Keratinocyte (primary cell): ENCODE measurements around the gene SRY. TPM values are rescaled to one million over a fixed set of nuclear protein-coding genes. Genes with fewer than 3 reads are reported as not detected.

Source experiments
- DNase-seq: peaks from one replicate; pipeline ENCODE4 v3.0.0-alpha.2; 2011; ENCODE audit warnings: low read depth, missing footprints, low spot score
- FAIRE-seq: peaks from 2 replicates; lab custom pipeline; 2011; peaks lifted over from hg19 to GRCh38; lab: Jason Lieb, UNC
- H2AFZ ChIP-seq: 2 replicates; pipeline ENCODE4 v1.6.0; 2012; ENCODE audit warnings: low read length, control low read depth, inconsistent platforms; ENCODE audit not compliant: control insufficient read depth
- H3K27ac ChIP-seq: 2 replicates; pipeline ENCODE4 v1.5.1; 2011; ENCODE audit warnings: low read length; ENCODE audit not compliant: control insufficient read depth, insufficient read depth
- H3K27me3 ChIP-seq: 3 replicates; pipeline ENCODE4 v1.6.0; 2011; ENCODE audit warnings: low read length; ENCODE audit not compliant: control insufficient read depth, insufficient read depth; ENCODE audit errors: extremely low read depth
- H3K36me3 ChIP-seq, 2 experiments: 2 replicates in 1 of 2; 3 replicates in 1 of 2; pipeline ENCODE4 v1.5.1; 2011; ENCODE audit warnings: low read length in 2 of 2, mild to moderate bottlenecking in 1 of 2; ENCODE audit not compliant: control insufficient read depth in 2 of 2, insufficient read depth in 2 of 2; ENCODE audit errors: extremely low read depth in 1 of 2
- H3K4me1 ChIP-seq: 3 replicates; pipeline ENCODE4 v1.5.1; 2011; ENCODE audit warnings: low read length; ENCODE audit not compliant: control insufficient read depth, insufficient read depth; ENCODE audit errors: extremely low read depth
- H3K4me2 ChIP-seq: 3 replicates; pipeline ENCODE4 v1.6.0; 2011; ENCODE audit warnings: low read depth, low read length; ENCODE audit not compliant: control insufficient read depth, insufficient read depth; ENCODE audit errors: extremely low read depth
- H3K4me3 ChIP-seq, 3 experiments: fragments of 200-600 bp in 1 of 3; sonication (generic) in 1 of 3; 2 replicates in 2 of 3; 3 replicates in 1 of 3; pipeline ENCODE4 v1.5.1; 2011 to 2016; ENCODE audit warnings: low read length in 3 of 3, mild to moderate bottlenecking in 3 of 3, control low read depth in 2 of 3, inconsistent platforms in 1 of 3, low read depth in 1 of 3, mixed read lengths in 1 of 3, mixed run types in 1 of 3, moderate library complexity in 1 of 3; ENCODE audit not compliant: control insufficient read depth in 2 of 3, insufficient read depth in 2 of 3; ENCODE audit errors: extremely low read depth in 1 of 3
- H3K79me2 ChIP-seq: 2 replicates; pipeline ENCODE4 v1.6.0; 2012; ENCODE audit warnings: low read length; ENCODE audit not compliant: control insufficient read depth, insufficient read depth
- H3K9ac ChIP-seq: 3 replicates; pipeline ENCODE4 v1.6.0; 2011; ENCODE audit warnings: low read length; ENCODE audit not compliant: control insufficient read depth, insufficient read depth; ENCODE audit errors: extremely low read depth
- H3K9me1 ChIP-seq: 3 replicates; pipeline ENCODE4 v1.6.0; 2011; ENCODE audit warnings: low read length; ENCODE audit not compliant: control insufficient read depth, insufficient read depth; ENCODE audit errors: extremely low read depth
- H3K9me3 ChIP-seq: 2 replicates; pipeline ENCODE4 v1.5.1; 2012; ENCODE audit warnings: low read depth, low read length; ENCODE audit not compliant: control insufficient read depth
- H4K20me1 ChIP-seq: 3 replicates; pipeline ENCODE4 v1.6.0; 2011; ENCODE audit warnings: low read length; ENCODE audit not compliant: control insufficient read depth, insufficient read depth; ENCODE audit errors: extremely low read depth
- EZH2 ChIP-seq: IDR thresholded peaks from one replicate; pipeline ENCODE4 v1.6.1; 2012; ENCODE audit warnings: inconsistent platforms, mild to moderate bottlenecking, low read length, moderate library complexity
- dilution Hi-C: fragments of 300-500 bp; cut with MboI; formaldehyde crosslinking; loops from one replicate; pipeline ENCODE4 v1.7.0; 2020; ENCODE audit warnings: low sequenced_read_pairs; ENCODE audit not compliant: extremely low pct_ligation_motif_present
- polyA minus RNA-seq, 3 experiments: library from RNA; depleted of rRNA, polyadenylated mRNA; stranded (reverse); fragments of >200 nt; gene quantifications; 1 replicate in 1 of 3; 2 replicates in 1 of 3; 3 replicates in 1 of 3; pipeline ENCODE4 v1.2.3, GENCODE V29; 2011
- polyA plus RNA-seq, 5 experiments: library from polyadenylated mRNA; depleted of rRNA in 3 of 5; stranded (reverse) in 3 of 5; stranded (forward) in 1 of 5; unstranded in 1 of 5; fragments of >200 nt; gene quantifications; 1 replicate in 1 of 5; 2 replicates in 3 of 5; 3 replicates in 1 of 5; pipeline versions ENCODE4 v1.2.1 to v1.2.3, GENCODE V29; 2011 to 2012; ENCODE audit warnings: missing spikeins in 2 of 5, low read depth in 1 of 5, low replicate concordance in 1 of 5
- TF ChIP-seq, protein P1 (sequence below), 3 experiments: IDR thresholded peaks in 1 of 3; conservative IDR thresholded peaks in 1 of 3; optimal IDR thresholded peaks in 1 of 3; 2 replicates in 2 of 3; 3 replicates in 1 of 3; pipeline versions ENCODE3 to v1.5.1; 2011; ENCODE audit warnings: low read length in 3 of 3, mild to moderate bottlenecking in 3 of 3, moderate library complexity in 2 of 3, control low read depth in 1 of 3, inconsistent platforms in 1 of 3; ENCODE audit not compliant: insufficient read depth in 2 of 3; ENCODE audit errors: extremely low read depth in 1 of 3

The SRY gene
- not detected in 3 replicates for polyA plus RNA-seq
- polyA plus RNA-seq (2011; ENCODE audit: low read depth): not detected
- polyA plus RNA-seq (2011; cell fraction: cytosol; rRNA removed): not detected in 2 replicates
- not detected in 2 replicates for polyA plus RNA-seq (2011; cell fraction: nucleus; rRNA removed)
- not detected in 2 replicates for polyA plus RNA-seq (2012; ENCODE audit: low replicate concordance)
- polyA minus RNA-seq: not detected in 3 replicates
- polyA minus RNA-seq (2011; cell fraction: cytosol; rRNA and poly(A)+ RNA removed): not detected
- polyA minus RNA-seq (2011; cell fraction: nucleus; rRNA and poly(A)+ RNA removed): not detected in 2 replicates

DNA sequence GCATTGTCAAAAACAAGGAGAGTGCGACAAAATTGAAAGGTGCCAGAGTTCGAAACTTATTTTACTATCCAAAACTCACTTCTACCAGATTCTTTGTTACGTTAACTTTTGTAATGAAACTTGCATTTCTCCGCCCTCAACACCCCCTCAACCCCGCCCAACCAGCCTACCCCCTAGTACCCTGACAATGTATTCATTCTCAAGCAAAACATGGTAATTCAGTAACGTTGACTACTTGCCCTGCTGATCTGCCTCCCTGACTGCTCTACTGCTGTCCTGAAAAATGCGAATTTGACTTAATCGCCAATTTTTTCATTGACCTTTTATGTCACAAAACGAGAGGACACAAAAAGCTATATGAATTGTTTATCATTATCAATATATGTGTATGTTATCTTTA, at the start of gene SRY:
TSS of gene SRY (minus strand) at position 83 of the 400 bp plus-strand sequence. CDS start at position 4, 79 bp downstream.
- H3K4me3 ChIP-seq: no peak within 1 kb of the TSS
- dilution Hi-C loops: no loop called here
- H3K27me3 ChIP-seq: no peaks in the 10 kb centered on the region
- no peak within 1 kb of the TSS for H2AFZ ChIP-seq
- no peaks in the 10 kb centered on the region for H3K36me3 ChIP-seq
- no peaks in the 10 kb centered on the region for H3K9me1 ChIP-seq
- no peaks in the 10 kb centered on the region for H3K9me3 ChIP-seq
- H3K4me2 ChIP-seq: no peak within 1 kb of the TSS
- H3K4me1 ChIP-seq: no peaks in the 10 kb centered on the region
- H3K79me2 ChIP-seq: no peaks in the 10 kb centered on the region
- no peak within 1 kb of the TSS for H3K9ac ChIP-seq
- TF ChIP-seq EZH2: no peak
- TF ChIP-seq, protein P1, sequence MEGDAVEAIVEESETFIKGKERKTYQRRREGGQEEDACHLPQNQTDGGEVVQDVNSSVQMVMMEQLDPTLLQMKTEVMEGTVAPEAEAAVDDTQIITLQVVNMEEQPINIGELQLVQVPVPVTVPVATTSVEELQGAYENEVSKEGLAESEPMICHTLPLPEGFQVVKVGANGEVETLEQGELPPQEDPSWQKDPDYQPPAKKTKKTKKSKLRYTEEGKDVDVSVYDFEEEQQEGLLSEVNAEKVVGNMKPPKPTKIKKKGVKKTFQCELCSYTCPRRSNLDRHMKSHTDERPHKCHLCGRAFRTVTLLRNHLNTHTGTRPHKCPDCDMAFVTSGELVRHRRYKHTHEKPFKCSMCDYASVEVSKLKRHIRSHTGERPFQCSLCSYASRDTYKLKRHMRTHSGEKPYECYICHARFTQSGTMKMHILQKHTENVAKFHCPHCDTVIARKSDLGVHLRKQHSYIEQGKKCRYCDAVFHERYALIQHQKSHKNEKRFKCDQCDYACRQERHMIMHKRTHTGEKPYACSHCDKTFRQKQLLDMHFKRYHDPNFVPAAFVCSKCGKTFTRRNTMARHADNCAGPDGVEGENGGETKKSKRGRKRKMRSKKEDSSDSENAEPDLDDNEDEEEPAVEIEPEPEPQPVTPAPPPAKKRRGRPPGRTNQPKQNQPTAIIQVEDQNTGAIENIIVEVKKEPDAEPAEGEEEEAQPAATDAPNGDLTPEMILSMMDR (optimal IDR thresholded peaks at IDR 0.05 in 1 of 3, IDR thresholded peaks at IDR 0.05 in 1 of 3, conservative IDR thresholded peaks at IDR 0.05 in 1 of 3; ENCODE audit: extremely low read depth in 1 of 3, insufficient read depth in 2 of 3, low read length in 3 of 3): no peak
- no peak for FAIRE-seq
- H4K20me1 ChIP-seq: no peaks in the 10 kb centered on the region
- H3K27ac ChIP-seq: no peak within 1 kb of the TSS
- no peak for DNase-seq

GRCh38 chrY:2837078-2837477, 49.6 kb upstream of the SRY start:
- dilution Hi-C loops: no loop called here
- TF ChIP-seq EZH2: no peak
- TF ChIP-seq, protein P1 (optimal IDR thresholded peaks at IDR 0.05 in 1 of 3, IDR thresholded peaks at IDR 0.05 in 1 of 3, conservative IDR thresholded peaks at IDR 0.05 in 1 of 3; ENCODE audit: extremely low read depth in 1 of 3, insufficient read depth in 2 of 3, low read length in 3 of 3): no peak

More at GRCh38 chrY:2837078-2837477, 49.6 kb upstream of the SRY start:
- Histone ChIP-seq H3K36me3 (no peaks in the 10 kb centered on the region), H3K4me3 (no peak overlapping the region), H3K27me3 (no peaks in the 10 kb centered on the region), H3K9me3 (no peaks in the 10 kb centered on the region), H4K20me1 (no peaks in the 10 kb centered on the region), H3K9me1 (no peaks in the 10 kb centered on the region), H3K4me2 (no peak overlapping the region), H3K27ac (no peak overlapping the region), H3K4me1 (no peaks in the 10 kb centered on the region), H3K79me2 (no peaks in the 10 kb centered on the region), H3K9ac (no peak overlapping the region), H2AFZ (no peak overlapping the region)
- no peak for FAIRE-seq
- no peak for DNase-seq
